ENCODE results near the gene CNIH3. TPM values are rescaled to one million over a fixed set of nuclear protein-coding genes. Genes with fewer than 3 reads are reported as not detected.

CNIH3 gene
- polyA plus RNA-seq, 1 donor (not counting 4 experiments of a cell fraction or from before 2014, with no cell fraction given): 0.81 TPM

- no peak overlapping the region for H3K4me3 ChIP-seq (ENCODE audit: control insufficient read depth in 2 of 3, extremely low read depth in 1 of 3, insufficient read depth in 2 of 3, low read depth in 1 of 3, low read length in 3 of 3)
- no peaks in the 10 kb centered on the region for H3K9me3 ChIP-seq (ENCODE audit: control insufficient read depth, low read depth, low read length)
- no peak overlapping the region for H3K9ac ChIP-seq (ENCODE audit: control insufficient read depth, extremely low read depth, insufficient read depth, low read length)
- no peak overlapping the region for H2AFZ ChIP-seq (ENCODE audit: control insufficient read depth, low read length)
- H3K4me2 ChIP-seq (ENCODE audit: control insufficient read depth, extremely low read depth, insufficient read depth, low read depth, low read length): no peak overlapping the region
- no peaks in the 10 kb centered on the region for H3K27me3 ChIP-seq (ENCODE audit: control insufficient read depth, extremely low read depth, insufficient read depth, low read length)
- no peaks in the 10 kb centered on the region for H3K36me3 ChIP-seq (ENCODE audit: control insufficient read depth in 2 of 2, extremely low read depth in 1 of 2, insufficient read depth in 2 of 2, low read length in 2 of 2)
- no peaks in the 10 kb centered on the region for H3K4me1 ChIP-seq (ENCODE audit: control insufficient read depth, extremely low read depth, insufficient read depth, low read length)
- H3K27ac ChIP-seq (ENCODE audit: control insufficient read depth, insufficient read depth, low read length): no peak overlapping the region
- H4K20me1 ChIP-seq (ENCODE audit: control insufficient read depth, extremely low read depth, insufficient read depth, low read length): no peaks in the 10 kb centered on the region
- dilution Hi-C loops (cut with MboI; ENCODE audit: extremely low pct_ligation_motif_present, low sequenced_read_pairs): no loop called here
- no peaks in the 10 kb centered on the region for H3K79me2 ChIP-seq (ENCODE audit: control insufficient read depth, insufficient read depth, low read length)
- no peak for FAIRE-seq
- TF ChIP-seq EZH2 (IDR thresholded peaks at IDR 0.05; ENCODE audit: low read length) (no peak), CTCF (optimal IDR thresholded peaks at IDR 0.05 in 1 of 3, IDR thresholded peaks at IDR 0.05 in 1 of 3, conservative IDR thresholded peaks at IDR 0.05 in 1 of 3; ENCODE audit: extremely low read depth in 1 of 3, insufficient read depth in 2 of 3, low read length in 3 of 3) (no peak)
- DNase-seq (ENCODE audit: low read depth, low spot score): no peak
- no peaks in the 10 kb centered on the region for H3K9me1 ChIP-seq (ENCODE audit: control insufficient read depth, extremely low read depth, insufficient read depth, low read length)
These were observed 23.9 kb downstream of the CNIH3 start for GRCh38 chr1:224640018-224640417.

GRCh38 chr1:224640587-224640986 is 24.5 kb downstream of the CNIH3 start:
- DNase-seq (ENCODE audit: low read depth, low spot score) (no peak), FAIRE-seq (no peak)
- Histone ChIP-seq H3K4me1 (ENCODE audit: control insufficient read depth, extremely low read depth, insufficient read depth, low read length) (no peaks in the 10 kb centered on the region), H3K9ac (ENCODE audit: control insufficient read depth, extremely low read depth, insufficient read depth, low read length) (no peak overlapping the region), H3K9me3 (ENCODE audit: control insufficient read depth, low read depth, low read length) (no peaks in the 10 kb centered on the region), H2AFZ (ENCODE audit: control insufficient read depth, low read length) (no peak overlapping the region), H3K27ac (ENCODE audit: control insufficient read depth, insufficient read depth, low read length) (no peak overlapping the region), H3K27me3 (ENCODE audit: control insufficient read depth, extremely low read depth, insufficient read depth, low read length) (no peaks in the 10 kb centered on the region), H4K20me1 (ENCODE audit: control insufficient read depth, extremely low read depth, insufficient read depth, low read length) (no peaks in the 10 kb centered on the region), H3K79me2 (ENCODE audit: control insufficient read depth, insufficient read depth, low read length) (no peaks in the 10 kb centered on the region), H3K36me3 (ENCODE audit: control insufficient read depth in 2 of 2, extremely low read depth in 1 of 2, insufficient read depth in 2 of 2, low read length in 2 of 2) (no peaks in the 10 kb centered on the region), H3K4me3 (ENCODE audit: control insufficient read depth in 2 of 3, extremely low read depth in 1 of 3, insufficient read depth in 2 of 3, low read depth in 1 of 3, low read length in 3 of 3) (no peak overlapping the region), H3K4me2 (ENCODE audit: control insufficient read depth, extremely low read depth, insufficient read depth, low read depth, low read length) (no peak overlapping the region), H3K9me1 (ENCODE audit: control insufficient read depth, extremely low read depth, insufficient read depth, low read length) (no peaks in the 10 kb centered on the region)
- dilution Hi-C loops (cut with MboI; ENCODE audit: extremely low pct_ligation_motif_present, low sequenced_read_pairs): no loop called here
- no peak for TF ChIP-seq EZH2 (IDR thresholded peaks at IDR 0.05; ENCODE audit: low read length)

- no peaks in the 10 kb centered on the region for H3K9me1 ChIP-seq (ENCODE audit: control insufficient read depth, extremely low read depth, insufficient read depth, low read length)
- H2AFZ ChIP-seq (ENCODE audit: control insufficient read depth, low read length): no peak overlapping the region
- no peaks in the 10 kb centered on the region for H3K36me3 ChIP-seq (ENCODE audit: control insufficient read depth in 2 of 2, extremely low read depth in 1 of 2, insufficient read depth in 2 of 2, low read length in 2 of 2)
- H3K9me3 ChIP-seq (ENCODE audit: control insufficient read depth, low read depth, low read length): no peaks in the 10 kb centered on the region
- no peaks in the 10 kb centered on the region for H4K20me1 ChIP-seq (ENCODE audit: control insufficient read depth, extremely low read depth, insufficient read depth, low read length)
- dilution Hi-C loops (cut with MboI; ENCODE audit: extremely low pct_ligation_motif_present, low sequenced_read_pairs): no loop called here
- FAIRE-seq: no peak
- no peak overlapping the region for H3K9ac ChIP-seq (ENCODE audit: control insufficient read depth, extremely low read depth, insufficient read depth, low read length)
- no peak overlapping the region for H3K4me2 ChIP-seq (ENCODE audit: control insufficient read depth, extremely low read depth, insufficient read depth, low read depth, low read length)
- no peak overlapping the region for H3K4me3 ChIP-seq (ENCODE audit: control insufficient read depth in 2 of 3, extremely low read depth in 1 of 3, insufficient read depth in 2 of 3, low read depth in 1 of 3, low read length in 3 of 3)
- H3K27me3 ChIP-seq (ENCODE audit: control insufficient read depth, extremely low read depth, insufficient read depth, low read length): no peaks in the 10 kb centered on the region
- TF ChIP-seq EZH2 (IDR thresholded peaks at IDR 0.05; ENCODE audit: low read length): no peak
- peak in 2 of 3 experiments; percentile 59 to 82 for TF ChIP-seq CTCF (optimal IDR thresholded peaks at IDR 0.05 in 1 of 3, IDR thresholded peaks at IDR 0.05 in 1 of 3, conservative IDR thresholded peaks at IDR 0.05 in 1 of 3; ENCODE audit: extremely low read depth in 1 of 3, insufficient read depth in 2 of 3, low read length in 3 of 3)
- no peak for DNase-seq (ENCODE audit: low read depth, low spot score)
- no peaks in the 10 kb centered on the region for H3K4me1 ChIP-seq (ENCODE audit: control insufficient read depth, extremely low read depth, insufficient read depth, low read length)
- no peak overlapping the region for H3K27ac ChIP-seq (ENCODE audit: control insufficient read depth, insufficient read depth, low read length)
- no peaks in the 10 kb centered on the region for H3K79me2 ChIP-seq (ENCODE audit: control insufficient read depth, insufficient read depth, low read length)
These were observed 24.9 kb downstream of the CNIH3 start for GRCh38 chr1:224641030-224641429.

Data from keratinocyte (primary cell).